Endodermal cell (in vitro differentiated cells): ENCODE results near the gene CTSD. TPM values are rescaled to one million over a fixed set of nuclear protein-coding genes. Genes with fewer than 3 reads are reported as not detected.

Source experiments
- DNase-seq: peaks from one replicate; pipeline ENCODE4 v3.0.0-alpha.2; 2017
- H3K27ac ChIP-seq: 2 replicates; pipeline ENCODE4 v1.5.1; 2013; ENCODE audit warnings: mild to moderate bottlenecking, low read depth, low read length, moderate library complexity
- H3K27me3 ChIP-seq: 2 replicates; pipeline ENCODE4 v1.6.1; 2013; ENCODE audit warnings: mild to moderate bottlenecking, low read length, moderate library complexity; ENCODE audit not compliant: insufficient read depth, control insufficient read depth, poor library complexity, severe bottlenecking
- H3K36me3 ChIP-seq: 2 replicates; pipeline ENCODE4 v1.7.0; 2013; ENCODE audit warnings: mild to moderate bottlenecking, low read length, moderate library complexity; ENCODE audit not compliant: control insufficient read depth, insufficient read depth
- H3K4me1 ChIP-seq: one replicate; pipeline ENCODE4 v1.7.0; 2013; ENCODE audit warnings: low read length; ENCODE audit not compliant: control insufficient read depth, insufficient read depth
- H3K4me3 ChIP-seq: 2 replicates; pipeline ENCODE4 v1.5.1; 2013; ENCODE audit warnings: mild to moderate bottlenecking, low read length, moderate library complexity
- H3K9ac ChIP-seq: 2 replicates; pipeline ENCODE4 v1.6.1; 2013; ENCODE audit warnings: mild to moderate bottlenecking, low read length, moderate library complexity; ENCODE audit not compliant: poor library complexity, severe bottlenecking; ENCODE audit errors: extremely low read depth
- H3K9me3 ChIP-seq: 2 replicates; pipeline ENCODE4 v1.6.1; 2013; ENCODE audit warnings: mild to moderate bottlenecking, low read length, moderate library complexity; ENCODE audit not compliant: control insufficient read depth
- H3K27ac Mint-ChIP-seq: 2 replicates; pipeline ENCODE4 v1.8.0; 2020; ENCODE audit warnings: mixed read lengths
- H3K27me3 Mint-ChIP-seq: 2 replicates; pipeline ENCODE4 v1.8.0; 2021; ENCODE audit warnings: mild to moderate bottlenecking, mixed read lengths; ENCODE audit not compliant: insufficient read depth
- H3K36me3 Mint-ChIP-seq: 2 replicates; pipeline ENCODE4 v1.8.0; 2020; ENCODE audit warnings: low read depth, mixed read lengths
- H3K4me1 Mint-ChIP-seq: 2 replicates; pipeline ENCODE4 v1.8.0; 2020; ENCODE audit warnings: mixed read lengths
- H3K4me3 Mint-ChIP-seq: 2 replicates; pipeline ENCODE4 v1.8.0; 2020; ENCODE audit warnings: mild to moderate bottlenecking, moderate library complexity, mixed read lengths
- H3K9me3 Mint-ChIP-seq: 2 replicates; pipeline ENCODE4 v1.8.0; 2020; ENCODE audit warnings: mild to moderate bottlenecking, mixed read lengths
- WGBS, 2 experiments: methylation state at CpG; one replicate each; pipeline versions ENCODE4 v1.1.5 to v1.1.7; 2013; ENCODE audit warnings: missing lambda C conversion rate in 2 of 2, mixed read lengths in 1 of 2; ENCODE audit not compliant: insufficient coverage in 1 of 2, insufficient read length in 1 of 2; 5-methylcytosine and 5-hydroxymethylcytosine counted together
- total RNA-seq, 2 donors: library from RNA; stranded (reverse); fragmentation: NEBNext Ultra II Directional in 1 of 2; extraction: Animal tissue kit (Norgen Biotek cat#: 25700) in 1 of 2; gene quantifications; 2 replicates in 1 of 2; 3 replicates in 1 of 2; pipeline ENCODE4 v1.2.1, GENCODE V29; 2021
- TF ChIP-seq, protein P1 (sequence below): fragments of 200-600 bp; sonication (generic); conservative IDR thresholded peaks from 2 replicates; pipeline ENCODE4 v1.5.0; 2021; ENCODE audit warnings: antibody characterized with exemption, mild to moderate bottlenecking

The CTSD gene
- total RNA-seq, 2 donors from 2014 or later = 185 to 208 TPM

GRCh38 chr11:1714908-1715885 is 48.5 kb downstream of the CTSD start:
- H3K27ac Mint-ChIP-seq = no peak overlapping the region
- H3K27me3 Mint-ChIP-seq = peaks cover 6% of the 10 kb centered on the region
- no peaks in the 10 kb centered on the region for H3K4me1 Mint-ChIP-seq
- no peaks in the 10 kb centered on the region for H3K36me3 ChIP-seq
- TF ChIP-seq, protein P1, sequence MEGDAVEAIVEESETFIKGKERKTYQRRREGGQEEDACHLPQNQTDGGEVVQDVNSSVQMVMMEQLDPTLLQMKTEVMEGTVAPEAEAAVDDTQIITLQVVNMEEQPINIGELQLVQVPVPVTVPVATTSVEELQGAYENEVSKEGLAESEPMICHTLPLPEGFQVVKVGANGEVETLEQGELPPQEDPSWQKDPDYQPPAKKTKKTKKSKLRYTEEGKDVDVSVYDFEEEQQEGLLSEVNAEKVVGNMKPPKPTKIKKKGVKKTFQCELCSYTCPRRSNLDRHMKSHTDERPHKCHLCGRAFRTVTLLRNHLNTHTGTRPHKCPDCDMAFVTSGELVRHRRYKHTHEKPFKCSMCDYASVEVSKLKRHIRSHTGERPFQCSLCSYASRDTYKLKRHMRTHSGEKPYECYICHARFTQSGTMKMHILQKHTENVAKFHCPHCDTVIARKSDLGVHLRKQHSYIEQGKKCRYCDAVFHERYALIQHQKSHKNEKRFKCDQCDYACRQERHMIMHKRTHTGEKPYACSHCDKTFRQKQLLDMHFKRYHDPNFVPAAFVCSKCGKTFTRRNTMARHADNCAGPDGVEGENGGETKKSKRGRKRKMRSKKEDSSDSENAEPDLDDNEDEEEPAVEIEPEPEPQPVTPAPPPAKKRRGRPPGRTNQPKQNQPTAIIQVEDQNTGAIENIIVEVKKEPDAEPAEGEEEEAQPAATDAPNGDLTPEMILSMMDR = no peak
- WGBS, 2 experiments = 89 to 93% methylated on average over 15 to 24 of the region's 24 CpGs
- no peak overlapping the region for H3K9ac ChIP-seq
- H3K27me3 ChIP-seq = no peaks in the 10 kb centered on the region
- no peaks in the 10 kb centered on the region for H3K36me3 Mint-ChIP-seq
- H3K4me3 Mint-ChIP-seq = no peak overlapping the region
- H3K4me3 ChIP-seq = no peak overlapping the region
- H3K4me1 ChIP-seq = no peaks in the 10 kb centered on the region
- H3K9me3 Mint-ChIP-seq = no peaks in the 10 kb centered on the region
- no peak for DNase-seq
- no peak overlapping the region for H3K27ac ChIP-seq
- no peaks in the 10 kb centered on the region for H3K9me3 ChIP-seq

DNA sequence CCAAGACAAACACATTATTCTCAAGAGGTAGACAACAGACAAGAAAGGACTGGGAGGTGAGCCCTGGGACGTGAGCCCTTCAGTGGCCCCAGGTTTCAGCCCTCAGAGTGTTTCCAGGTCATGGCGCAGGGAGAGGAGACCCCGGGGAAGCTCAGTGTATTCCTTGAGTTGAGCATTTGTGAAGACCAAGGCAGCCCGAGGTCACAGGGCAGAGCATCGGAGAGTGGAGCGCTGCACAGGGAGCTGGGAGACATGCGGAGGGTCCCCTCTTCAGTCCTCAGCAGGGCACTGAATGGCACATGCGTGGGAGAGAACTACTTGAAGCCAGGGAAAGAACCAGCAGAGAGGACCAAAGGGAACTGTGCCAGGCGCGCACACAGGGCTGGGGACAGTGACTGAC is 55.0 kb downstream of the CTSD start:
- WGBS, 2 experiments = 88 to 91% methylated on average over 7 to 10 of the region's 10 CpGs
- H3K27ac Mint-ChIP-seq = no peak overlapping the region
- peaks cover 4% of the 10 kb centered on the region for H3K4me1 Mint-ChIP-seq
- no peaks in the 10 kb centered on the region for H3K36me3 Mint-ChIP-seq
- H3K9me3 ChIP-seq = no peaks in the 10 kb centered on the region
- no peaks in the 10 kb centered on the region for H3K36me3 ChIP-seq
- no peaks in the 10 kb centered on the region for H3K27me3 ChIP-seq
- H3K9ac ChIP-seq = no peak overlapping the region
- TF ChIP-seq, protein P1 = no peak
- DNase-seq = no peak
- H3K27ac ChIP-seq = no peak overlapping the region
- H3K9me3 Mint-ChIP-seq = peaks cover 6% of the 10 kb centered on the region
- no peak overlapping the region for H3K4me3 Mint-ChIP-seq
- H3K4me3 ChIP-seq = no peak overlapping the region
- no peaks in the 10 kb centered on the region for H3K4me1 ChIP-seq
- H3K27me3 Mint-ChIP-seq = peaks cover 34% of the 10 kb centered on the region

GRCh38 chr11:1707751-1708150 is 56.0 kb downstream of the CTSD start:
- H3K36me3 ChIP-seq = no peaks in the 10 kb centered on the region
- Mint-ChIP-seq H3K36me3 (no peaks in the 10 kb centered on the region), H3K9me3 (peaks cover 6% of the 10 kb centered on the region), H3K4me3 (no peak overlapping the region), H3K27ac (no peak overlapping the region), H3K27me3 (peaks cover 31% of the 10 kb centered on the region), H3K4me1 (peaks cover 4% of the 10 kb centered on the region)
- H3K4me3 ChIP-seq = no peak overlapping the region
- H3K27ac ChIP-seq = no peak overlapping the region
- no peaks in the 10 kb centered on the region for H3K4me1 ChIP-seq
- no peaks in the 10 kb centered on the region for H3K9me3 ChIP-seq
- TF ChIP-seq, protein P1 = no peak
- DNase-seq = no peak
- H3K27me3 ChIP-seq = no peaks in the 10 kb centered on the region
- 85 to 100% methylated on average over 2 to 4 of the region's 4 CpGs for WGBS, 2 experiments
- H3K9ac ChIP-seq = no peak overlapping the region
